Suprapubic skin (tissue), 4 donors: Measurements from ENCODE around the gene FGF3. TPM values are rescaled to one million over a fixed set of nuclear protein-coding genes. Genes with fewer than 3 reads are reported as not detected.

Experiments
- DNase-seq, 2 donors: peaks; one replicate each; pipeline ENCODE4 v3.0.0-alpha.2; 2019; ENCODE audit warnings: low spot score in 2 of 2
- H3K27ac ChIP-seq: fragments of 200-600 bp; sonication (generic); one replicate; pipeline ENCODE4 v1.5.1; 2019
- H3K27me3 ChIP-seq: fragments of 200-600 bp; sonication (generic); one replicate; pipeline ENCODE4 v1.5.1; 2019
- H3K36me3 ChIP-seq: fragments of 200-600 bp; sonication (generic); one replicate; pipeline ENCODE4 v1.5.1; 2019
- H3K4me1 ChIP-seq: fragments of 200-600 bp; sonication (generic); one replicate; pipeline ENCODE4 v1.5.1; 2019
- H3K4me3 ChIP-seq: fragments of 200-600 bp; sonication (generic); one replicate; pipeline ENCODE4 v1.5.1; 2019; ENCODE audit warnings: mild to moderate bottlenecking
- H3K9me3 ChIP-seq: fragments of 200-600 bp; sonication (generic); one replicate; pipeline ENCODE4 v1.5.1; 2019
- EP300 ChIP-seq: sonication (generic); formaldehyde crosslinking; IDR thresholded peaks from one replicate; pipeline ENCODE4 v1.6.1; 2017; ENCODE audit warnings: antibody characterized with exemption
- POLR2A ChIP-seq, 2 donors: fragments of 450-650 bp; IDR thresholded peaks; one replicate each; pipeline ENCODE4 v1.6.1; 2017; ENCODE audit warnings: antibody characterized with exemption in 2 of 2, mild to moderate bottlenecking in 2 of 2, moderate library complexity in 2 of 2
- POLR2AphosphoS5 ChIP-seq, 3 donors: sonication (generic); formaldehyde crosslinking; IDR thresholded peaks; one replicate each; pipeline ENCODE4 v1.6.1; 2017; ENCODE audit warnings: antibody characterized with exemption in 3 of 3
- WGBS: methylation state at CpG from one replicate; pipeline ENCODE4 v1.1.5; 2018; 5-methylcytosine and 5-hydroxymethylcytosine counted together
- total RNA-seq, 4 donors: library from RNA; depleted of rRNA; stranded (reverse); fragments of >200 nt; gene quantifications; one replicate each; pipeline ENCODE4 v1.1.0, GENCODE V29; 2016
- TF ChIP-seq, protein P1 (sequence below), 2 donors: fragments of 200-600 bp in 1 of 2; fragments of 450-650 bp in 1 of 2; sonication (generic) in 1 of 2; IDR thresholded peaks; one replicate each; pipeline ENCODE4 v1.5.1; 2016 to 2019; ENCODE audit warnings: antibody characterized with exemption in 2 of 2, mild to moderate bottlenecking in 1 of 2, moderate library complexity in 1 of 2

FGF3 gene
- total RNA-seq, 4 donors from 2014 or later = not detected

DNA sequence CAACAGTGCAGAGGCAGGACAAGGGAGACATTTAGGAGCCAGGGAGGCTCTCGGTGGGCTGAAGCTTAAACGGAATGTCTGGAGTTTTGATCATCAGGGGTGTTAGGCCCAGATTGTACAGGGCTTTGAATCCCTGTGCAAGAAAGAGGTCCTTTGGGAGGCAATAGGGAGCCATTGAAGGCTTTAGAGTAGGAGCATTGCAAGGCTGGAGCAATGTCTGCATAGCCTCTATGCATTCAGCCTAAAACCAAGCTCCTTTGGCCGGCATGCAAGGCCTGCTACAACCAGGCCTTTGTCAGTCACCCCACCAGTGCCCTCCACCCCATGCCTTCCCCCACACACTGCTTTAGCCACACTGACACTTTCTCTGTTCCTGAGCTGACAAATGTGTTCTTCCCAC, 47.4 kb upstream of the FGF3 start:
- Histone ChIP-seq H3K4me1 (no peaks in the 10 kb centered on the region), H3K9me3 (no peaks in the 10 kb centered on the region), H3K27ac (no peak overlapping the region), H3K36me3 (no peaks in the 10 kb centered on the region), H3K27me3 (peaks cover 65% of the 10 kb centered on the region), H3K4me3 (no peak overlapping the region)
- 94% methylated on average over 3 of the region's 3 CpGs for WGBS
- no peak for DNase-seq
- TF ChIP-seq EP300 (no peak), POLR2A (IDR thresholded peaks at IDR 0.05) (no peak), POLR2AphosphoS5 (IDR thresholded peaks at IDR 0.05) (no peak)
- TF ChIP-seq, protein P1, sequence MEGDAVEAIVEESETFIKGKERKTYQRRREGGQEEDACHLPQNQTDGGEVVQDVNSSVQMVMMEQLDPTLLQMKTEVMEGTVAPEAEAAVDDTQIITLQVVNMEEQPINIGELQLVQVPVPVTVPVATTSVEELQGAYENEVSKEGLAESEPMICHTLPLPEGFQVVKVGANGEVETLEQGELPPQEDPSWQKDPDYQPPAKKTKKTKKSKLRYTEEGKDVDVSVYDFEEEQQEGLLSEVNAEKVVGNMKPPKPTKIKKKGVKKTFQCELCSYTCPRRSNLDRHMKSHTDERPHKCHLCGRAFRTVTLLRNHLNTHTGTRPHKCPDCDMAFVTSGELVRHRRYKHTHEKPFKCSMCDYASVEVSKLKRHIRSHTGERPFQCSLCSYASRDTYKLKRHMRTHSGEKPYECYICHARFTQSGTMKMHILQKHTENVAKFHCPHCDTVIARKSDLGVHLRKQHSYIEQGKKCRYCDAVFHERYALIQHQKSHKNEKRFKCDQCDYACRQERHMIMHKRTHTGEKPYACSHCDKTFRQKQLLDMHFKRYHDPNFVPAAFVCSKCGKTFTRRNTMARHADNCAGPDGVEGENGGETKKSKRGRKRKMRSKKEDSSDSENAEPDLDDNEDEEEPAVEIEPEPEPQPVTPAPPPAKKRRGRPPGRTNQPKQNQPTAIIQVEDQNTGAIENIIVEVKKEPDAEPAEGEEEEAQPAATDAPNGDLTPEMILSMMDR (IDR thresholded peaks at IDR 0.05) = no peak

DNA sequence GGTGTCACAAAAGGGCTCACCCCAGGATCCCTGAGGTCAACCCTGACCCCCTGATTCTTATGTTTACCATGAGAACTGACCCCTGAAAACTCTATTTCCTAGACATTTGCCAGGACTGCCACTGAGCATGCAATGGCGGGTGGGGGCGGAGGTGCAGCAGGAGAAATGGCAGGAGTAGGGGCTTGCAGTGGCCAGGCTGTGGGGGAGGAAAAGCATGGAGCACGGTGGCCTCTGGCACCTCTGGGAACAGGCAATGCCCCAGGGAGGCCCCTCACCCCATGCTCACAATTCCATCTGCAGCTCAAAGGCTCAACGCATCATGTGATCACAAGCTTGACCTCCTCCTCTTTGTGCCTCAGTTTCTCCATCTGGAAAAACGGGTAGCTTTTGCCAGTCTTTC, 46.5 kb upstream of the FGF3 start:
- H3K9me3 ChIP-seq = no peaks in the 10 kb centered on the region
- DNase-seq = peak in 1 of 2 donors; percentile 68
- 74% methylated on average over 5 of the region's 5 CpGs for WGBS
- no peak overlapping the region for H3K4me3 ChIP-seq
- TF ChIP-seq, protein P1 (IDR thresholded peaks at IDR 0.05) = no peak
- TF ChIP-seq POLR2A (IDR thresholded peaks at IDR 0.05) (no peak), EP300 (no peak), POLR2AphosphoS5 (IDR thresholded peaks at IDR 0.05) (no peak)
- no peaks in the 10 kb centered on the region for H3K36me3 ChIP-seq
- H3K4me1 ChIP-seq = no peaks in the 10 kb centered on the region
- H3K27ac ChIP-seq = no peak overlapping the region
- peaks cover 74% of the 10 kb centered on the region for H3K27me3 ChIP-seq

DNA sequence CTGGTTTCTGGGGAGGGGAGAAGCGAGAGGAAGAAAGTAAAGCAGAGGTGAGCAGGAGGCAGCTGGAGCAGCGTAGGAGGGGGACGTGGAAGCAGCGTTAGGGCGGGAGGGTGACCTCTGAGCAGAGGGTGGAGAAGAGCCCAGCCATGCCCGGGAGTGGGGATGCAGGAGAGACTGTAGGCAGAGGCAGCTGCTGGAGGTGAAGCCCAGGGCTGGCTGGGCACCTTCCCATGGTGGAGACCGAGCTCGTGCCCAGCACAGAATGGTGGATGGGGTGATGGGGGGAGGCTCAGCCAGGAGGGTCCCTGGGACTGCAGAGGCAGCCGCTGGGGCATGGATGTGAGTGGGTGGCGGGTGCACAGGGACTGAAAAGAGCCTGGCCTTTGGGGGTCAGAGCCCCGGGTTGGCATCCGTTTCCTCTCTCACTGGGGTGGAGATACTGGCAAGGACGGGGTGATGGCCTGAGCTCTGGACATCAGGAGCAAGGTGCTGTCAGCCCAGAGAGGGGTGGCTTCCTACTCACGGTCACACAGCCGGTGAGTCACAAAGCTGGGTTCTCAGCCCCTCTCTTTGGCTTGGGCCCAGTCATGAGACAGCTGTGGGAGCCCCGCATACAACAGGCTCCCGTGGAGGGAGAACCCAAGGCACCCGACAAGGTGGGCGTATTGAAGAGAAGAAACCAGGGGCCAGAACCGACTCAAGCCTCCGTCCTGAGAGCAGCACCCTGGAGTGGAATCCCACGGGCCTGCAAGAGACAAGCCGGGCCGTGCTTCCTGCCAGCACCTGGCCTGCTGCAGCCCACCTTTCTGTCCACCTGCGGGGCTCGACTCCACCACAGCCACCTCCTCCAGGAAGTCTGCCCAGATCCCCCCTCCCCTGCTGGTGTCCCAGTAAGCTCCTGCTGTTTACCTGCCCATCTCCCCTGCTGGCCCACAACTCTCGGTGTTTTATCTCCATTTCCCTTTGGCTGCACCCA, 45.8 kb upstream of the FGF3 start:
- H3K36me3 ChIP-seq = no peaks in the 10 kb centered on the region
- TF ChIP-seq POLR2A (IDR thresholded peaks at IDR 0.05) (no peak), POLR2AphosphoS5 (IDR thresholded peaks at IDR 0.05) (no peak), EP300 (no peak)
- TF ChIP-seq, protein P1 (IDR thresholded peaks at IDR 0.05) = no peak
- H3K9me3 ChIP-seq = no peaks in the 10 kb centered on the region
- H3K27me3 ChIP-seq = peaks cover 79% of the 10 kb centered on the region
- H3K27ac ChIP-seq = no peak overlapping the region
- 77% methylated on average over 21 of the region's 27 CpGs for WGBS
- peak in 1 of 2 donors; percentile 77 for DNase-seq
- no peaks in the 10 kb centered on the region for H3K4me1 ChIP-seq
- no peak overlapping the region for H3K4me3 ChIP-seq

DNA sequence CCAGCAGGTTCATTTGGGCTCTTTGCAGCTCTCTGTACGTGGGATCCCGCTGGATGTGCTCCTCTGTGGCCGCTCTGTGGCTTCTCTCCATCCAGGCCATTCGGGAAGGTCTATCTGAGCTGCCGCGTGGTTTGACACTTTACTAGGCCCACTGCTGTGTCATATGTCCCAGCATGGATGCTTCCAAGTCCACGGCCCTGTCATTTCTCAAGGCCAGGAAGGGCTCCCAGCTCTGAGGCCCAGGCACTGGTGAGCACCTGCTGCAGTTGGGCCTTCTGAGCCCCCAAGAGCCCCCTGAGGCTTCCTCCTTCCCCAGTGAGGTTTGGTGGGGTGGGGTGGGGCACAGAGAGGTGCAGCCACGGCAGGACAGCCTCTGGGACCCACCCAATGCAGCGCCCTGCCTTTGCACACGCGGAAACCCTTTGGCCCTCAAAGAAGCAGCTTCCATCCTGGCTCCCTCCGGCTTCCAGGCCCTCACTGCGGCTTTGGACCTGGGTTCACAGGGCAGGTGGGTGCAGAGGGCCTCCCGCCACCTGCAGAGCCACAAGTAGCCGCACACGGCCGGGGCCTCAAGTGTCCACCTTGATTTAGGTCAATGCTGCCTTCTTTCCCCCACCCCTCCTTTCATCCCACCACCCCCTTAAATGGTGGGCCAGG, 44.5 kb upstream of the FGF3 start:
- H3K27ac ChIP-seq = no peak overlapping the region
- DNase-seq = peak in 1 of 2 donors; percentile 72
- no peak overlapping the region for H3K4me3 ChIP-seq
- H3K36me3 ChIP-seq = no peaks in the 10 kb centered on the region
- WGBS = 95% methylated on average over 15 of the region's 17 CpGs
- H3K4me1 ChIP-seq = no peaks in the 10 kb centered on the region
- no peaks in the 10 kb centered on the region for H3K9me3 ChIP-seq
- H3K27me3 ChIP-seq = peaks cover 85% of the 10 kb centered on the region
- TF ChIP-seq EP300 = no peak

DNA sequence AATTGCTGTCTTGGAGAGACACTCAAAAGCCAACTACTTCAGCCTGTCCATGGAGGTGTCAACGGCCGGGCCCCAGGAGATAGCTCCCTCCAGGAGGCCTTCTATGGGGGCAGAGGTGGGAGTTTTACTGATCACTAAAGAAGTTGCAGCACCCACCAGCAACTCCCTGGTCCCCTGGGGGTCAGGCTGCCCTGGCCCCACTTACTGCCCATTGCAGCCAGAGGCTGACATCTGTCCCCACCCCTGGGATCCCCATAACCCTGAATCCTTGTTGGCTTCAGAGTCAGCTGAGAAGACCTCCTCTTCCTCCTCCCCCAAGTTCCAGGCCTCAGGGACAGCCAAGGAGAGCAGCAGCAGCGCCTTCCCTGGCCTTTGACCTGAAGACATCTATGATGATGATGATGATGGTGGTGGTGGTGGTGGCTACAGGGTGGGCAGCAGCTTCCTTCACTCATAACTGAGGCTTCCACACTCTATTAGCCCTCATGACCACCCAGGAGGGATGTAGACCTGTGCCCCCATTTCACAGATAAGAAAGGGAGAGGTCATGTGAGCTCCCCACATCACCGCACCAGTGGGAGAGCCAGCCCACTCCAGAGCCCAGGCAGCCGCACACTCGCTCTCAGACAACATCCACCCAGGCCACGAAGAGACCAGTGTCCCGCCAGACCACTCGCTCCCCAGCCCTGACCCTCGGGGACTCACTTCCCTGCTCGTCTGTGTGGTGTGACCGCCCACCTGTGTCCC, 43.8 kb upstream of the FGF3 start:
- WGBS = 94% methylated on average over 10 of the region's 12 CpGs
- TF ChIP-seq POLR2AphosphoS5 (IDR thresholded peaks at IDR 0.05) = no peak
- no peak for TF ChIP-seq EP300
- no peak for TF ChIP-seq POLR2A (IDR thresholded peaks at IDR 0.05)
- TF ChIP-seq, protein P1 (IDR thresholded peaks at IDR 0.05) = no peak
- no peaks in the 10 kb centered on the region for H3K36me3 ChIP-seq
- H3K9me3 ChIP-seq = no peaks in the 10 kb centered on the region
- H3K4me1 ChIP-seq = no peaks in the 10 kb centered on the region
- H3K27ac ChIP-seq = no peak overlapping the region
- H3K4me3 ChIP-seq = no peak overlapping the region
- DNase-seq = peak in 1 of 2 donors; percentile 54
- H3K27me3 ChIP-seq = peaks cover 78% of the 10 kb centered on the region
